ENCODE data around the gene TAF4B.
A peak's percentile ranks its signal among the peaks of the same experiment; 100 is the strongest.

Gene TAF4B

GRCh38 chr18:26386002-26386401 is 159.8 kb downstream of the TAF4B start:
- in situ Hi-C loops (cut with MboI; ENCODE audit: low sequenced_read_pairs), result no loop called here
- H3K4me1 ChIP-seq, result peaks cover 2% of the 10 kb centered on the region; the same call in 1 of the 2 replicates
- peaks cover 5% of the 10 kb centered on the region for H3K36me3 ChIP-seq (replicated peaks)
- H3K27me3 ChIP-seq (ENCODE audit: low read depth), result no peaks in the 10 kb centered on the region
- no peak overlapping the region for H3K4me3 ChIP-seq
- H3K9me3 ChIP-seq, result no peaks in the 10 kb centered on the region
- no peak for DNase-seq (ENCODE audit: low spot score in 2 of 2)

GRCh38 chr18:26386441-26386840 is 160.2 kb downstream of the TAF4B start:
- no peak for DNase-seq (ENCODE audit: low spot score in 2 of 2)
- Histone ChIP-seq H3K4me3 (no peak overlapping the region), H3K9me3 (no peaks in the 10 kb centered on the region), H3K36me3 (replicated peaks) (peaks cover 5% of the 10 kb centered on the region), H3K4me1 (peaks cover 2% of the 10 kb centered on the region; the same call in 1 of the 2 replicates), H3K27me3 (ENCODE audit: low read depth) (no peaks in the 10 kb centered on the region)
- in situ Hi-C loops (cut with MboI; ENCODE audit: low sequenced_read_pairs), result no loop called here

- no peak overlapping the region for H3K4me3 ChIP-seq
- H3K4me1 ChIP-seq, result no peaks in the 10 kb centered on the region
- in situ Hi-C loops (cut with MboI; ENCODE audit: low sequenced_read_pairs), result no loop called here
- H3K27me3 ChIP-seq (ENCODE audit: low read depth), result no peaks in the 10 kb centered on the region
- DNase-seq (ENCODE audit: low spot score in 2 of 2), result no peak
- peaks cover 5% of the 10 kb centered on the region for H3K36me3 ChIP-seq (replicated peaks)
- H3K9me3 ChIP-seq, result no peaks in the 10 kb centered on the region
These were observed 167.9 kb downstream of the TAF4B start for GRCh38 chr18:26394047-26394654.

DNA sequence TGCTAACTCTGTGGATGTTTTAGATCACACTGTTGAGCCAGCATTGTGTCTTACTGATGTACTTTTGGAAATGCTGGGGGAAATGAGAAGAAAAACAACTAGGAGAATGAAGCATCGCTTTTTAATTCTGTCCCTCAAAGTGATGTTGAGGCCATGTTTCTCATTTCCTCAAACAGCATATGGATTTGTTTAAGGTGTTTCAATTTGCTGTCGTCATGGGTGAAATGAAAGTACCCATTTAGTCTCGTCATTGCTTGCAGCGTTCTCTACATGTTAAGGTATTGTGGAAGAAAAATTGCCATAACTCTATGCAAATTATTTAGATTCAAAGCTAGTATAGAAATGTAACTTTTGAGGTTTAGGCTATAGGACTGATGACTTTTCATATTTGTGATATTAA is 170.8 kb downstream of the TAF4B start:
- H3K27me3 ChIP-seq (ENCODE audit: low read depth), result no peaks in the 10 kb centered on the region
- no peak overlapping the region for H3K4me3 ChIP-seq
- H3K4me1 ChIP-seq, result no peaks in the 10 kb centered on the region
- no peaks in the 10 kb centered on the region for H3K36me3 ChIP-seq (replicated peaks)
- no peak for DNase-seq (ENCODE audit: low spot score in 2 of 2)
- no peaks in the 10 kb centered on the region for H3K9me3 ChIP-seq
- in situ Hi-C loops (cut with MboI; ENCODE audit: low sequenced_read_pairs), result no loop called here

DNA sequence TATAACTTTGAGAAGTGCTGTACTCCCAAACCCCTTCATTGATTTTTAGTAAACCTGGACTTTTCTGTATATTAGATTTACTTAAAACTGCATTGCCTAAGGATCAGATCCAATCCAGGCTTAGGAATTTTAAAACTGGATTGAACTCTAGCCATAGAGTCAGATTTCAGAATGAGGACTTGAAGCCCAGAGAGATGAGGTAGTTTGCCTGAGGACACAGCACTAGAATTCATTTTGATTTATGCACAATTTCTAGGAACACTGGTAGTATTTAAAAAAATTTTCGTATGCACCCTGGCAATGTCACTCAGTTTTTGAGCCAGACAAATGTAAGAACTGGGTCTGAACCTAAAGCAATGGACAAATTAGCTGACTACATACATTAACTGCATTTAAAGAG is 177.2 kb downstream of the TAF4B start:
- Histone ChIP-seq H3K9me3 (no peaks in the 10 kb centered on the region), H3K27me3 (ENCODE audit: low read depth) (no peaks in the 10 kb centered on the region), H3K4me1 (no peaks in the 10 kb centered on the region), H3K4me3 (no peak overlapping the region), H3K36me3 (replicated peaks) (no peaks in the 10 kb centered on the region)
- in situ Hi-C loops (cut with MboI; ENCODE audit: low sequenced_read_pairs), result no loop called here
- DNase-seq (ENCODE audit: low spot score in 2 of 2), result no peak

DNA sequence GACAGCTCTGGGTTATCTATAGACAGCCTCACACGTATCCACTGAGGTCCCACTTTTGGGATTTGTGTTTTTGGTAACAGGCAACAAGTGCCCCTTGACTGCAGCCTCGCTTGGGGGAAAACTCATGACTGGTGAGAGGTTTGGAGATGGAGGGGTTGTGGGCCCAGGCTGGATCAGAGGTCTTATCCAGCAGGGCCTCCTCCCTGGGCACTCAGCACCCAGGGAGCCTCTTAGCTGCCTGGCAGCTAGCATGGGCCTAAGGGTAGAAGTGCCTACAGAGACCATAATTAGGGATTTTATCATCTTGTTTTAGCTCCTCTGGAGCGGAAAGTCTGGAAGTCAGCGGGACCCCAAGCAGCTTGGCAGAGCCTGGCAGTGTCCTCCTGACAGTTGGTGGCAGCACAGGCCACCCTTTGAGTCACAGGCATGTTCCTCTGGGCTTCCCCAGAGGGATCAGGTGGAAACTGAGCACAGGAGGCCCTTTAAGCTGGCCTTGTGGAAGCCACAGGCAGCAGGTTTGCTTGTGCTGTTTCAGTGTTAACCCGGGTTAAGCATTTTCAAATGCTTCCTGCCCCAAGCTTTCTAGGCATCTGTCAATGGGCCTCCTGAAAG is 179.1 kb downstream of the TAF4B start:
- no peaks in the 10 kb centered on the region for H3K9me3 ChIP-seq
- peaks cover 8% of the 10 kb centered on the region; the same call in 1 of the 2 replicates for H3K4me1 ChIP-seq
- no peaks in the 10 kb centered on the region for H3K27me3 ChIP-seq (ENCODE audit: low read depth)
- H3K36me3 ChIP-seq (replicated peaks), result no peaks in the 10 kb centered on the region
- in situ Hi-C loops (cut with MboI; ENCODE audit: low sequenced_read_pairs), result no loop called here
- DNase-seq (ENCODE audit: low spot score in 2 of 2), result peak in 1 of 2 experiments; percentile 47
- H3K4me3 ChIP-seq, result no peak overlapping the region

DNA sequence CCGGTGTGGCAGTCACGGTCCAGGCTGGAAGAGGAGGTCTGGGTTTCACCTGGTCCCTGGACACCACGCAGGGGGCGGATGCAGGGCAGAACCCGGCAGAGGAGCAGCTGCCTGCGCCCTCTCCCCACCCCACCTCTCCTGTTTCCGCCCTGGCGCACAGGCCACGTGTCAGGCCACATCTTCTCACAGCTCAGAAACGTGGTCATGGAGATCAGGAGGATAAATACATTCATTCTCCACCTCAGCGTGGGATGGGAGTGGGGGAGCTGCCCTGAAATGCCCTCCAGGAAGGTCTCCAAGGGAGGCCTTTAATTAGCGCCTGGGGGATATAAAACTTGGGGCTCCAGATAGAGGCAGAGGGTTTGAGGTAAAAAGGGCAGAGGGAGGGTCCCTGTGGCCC is 180.1 kb downstream of the TAF4B start:
- H3K4me3 ChIP-seq, result no peak overlapping the region
- no peak for DNase-seq (ENCODE audit: low spot score in 2 of 2)
- H3K4me1 ChIP-seq, result peaks cover 8% of the 10 kb centered on the region; the same call in 1 of the 2 replicates
- no peaks in the 10 kb centered on the region for H3K9me3 ChIP-seq
- no peaks in the 10 kb centered on the region for H3K36me3 ChIP-seq (replicated peaks)
- no peaks in the 10 kb centered on the region for H3K27me3 ChIP-seq (ENCODE audit: low read depth)
- in situ Hi-C loops (cut with MboI; ENCODE audit: low sequenced_read_pairs), result no loop called here

- DNase-seq (ENCODE audit: low spot score in 2 of 2), result no peak
- Histone ChIP-seq H3K9me3 (no peaks in the 10 kb centered on the region), H3K27me3 (ENCODE audit: low read depth) (no peaks in the 10 kb centered on the region), H3K36me3 (replicated peaks) (no peaks in the 10 kb centered on the region), H3K4me3 (no peak overlapping the region), H3K4me1 (peaks cover 8% of the 10 kb centered on the region; the same call in 1 of the 2 replicates)
- in situ Hi-C loops (cut with MboI; ENCODE audit: low sequenced_read_pairs), result no loop called here
These were observed 180.7 kb downstream of the TAF4B start for GRCh38 chr18:26406854-26407517.

DNA sequence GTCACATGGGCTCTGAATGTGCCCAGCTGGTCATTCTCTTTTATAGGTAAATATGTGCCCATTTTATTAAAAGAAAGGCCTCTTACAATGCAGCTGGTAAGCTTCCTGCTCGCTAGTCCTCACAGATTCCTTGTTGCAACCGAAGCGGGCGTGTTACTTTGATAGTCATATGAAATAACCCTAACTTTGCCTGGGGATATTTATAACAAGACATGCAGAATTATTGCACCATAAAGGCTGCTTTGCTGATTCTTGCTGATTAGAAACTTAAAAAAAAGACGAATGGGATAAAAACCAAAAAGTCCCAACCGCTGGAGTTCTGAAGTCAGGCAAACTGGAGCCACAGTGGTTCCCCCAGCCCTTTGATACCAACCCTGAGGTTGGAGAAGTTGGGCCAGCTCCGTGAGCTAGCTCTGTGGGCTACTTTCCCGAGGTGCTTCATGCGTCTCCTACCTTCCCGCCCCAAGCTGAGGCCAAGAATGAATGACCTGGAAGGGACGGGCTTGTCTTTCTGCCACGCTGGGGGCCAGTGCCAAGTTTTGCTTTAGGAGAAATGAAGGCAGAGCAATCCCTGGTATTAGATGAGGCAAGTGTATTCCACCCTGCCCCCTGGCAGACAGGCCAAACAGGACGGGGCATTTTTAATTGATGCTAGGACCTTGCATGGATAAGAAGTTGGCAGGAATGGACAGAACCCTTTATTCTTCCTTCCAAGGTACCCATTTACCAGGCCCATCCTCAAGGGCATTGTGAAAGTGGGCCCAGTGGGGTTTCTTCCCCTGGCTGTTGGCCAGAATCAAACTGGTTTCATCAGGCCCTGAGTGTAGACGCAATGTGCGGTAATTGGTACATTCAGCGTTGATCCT is 181.7 kb downstream of the TAF4B start:
- Histone ChIP-seq H3K27me3 (ENCODE audit: low read depth) (no peaks in the 10 kb centered on the region), H3K4me3 (no peak overlapping the region), H3K36me3 (replicated peaks) (no peaks in the 10 kb centered on the region), H3K9me3 (no peaks in the 10 kb centered on the region), H3K4me1 (peaks cover 8% of the 10 kb centered on the region; the same call in 1 of the 2 replicates)
- in situ Hi-C loops (cut with MboI; ENCODE audit: low sequenced_read_pairs), result no loop called here
- DNase-seq (ENCODE audit: low spot score in 2 of 2), result no peak

GRCh38 chr18:26409091-26409490 is 182.8 kb downstream of the TAF4B start:
- Histone ChIP-seq H3K4me1 (peaks cover 8% of the 10 kb centered on the region; the same call in 1 of the 2 replicates), H3K36me3 (replicated peaks) (no peaks in the 10 kb centered on the region), H3K9me3 (no peaks in the 10 kb centered on the region), H3K4me3 (no peak overlapping the region), H3K27me3 (ENCODE audit: low read depth) (no peaks in the 10 kb centered on the region)
- in situ Hi-C loops (cut with MboI; ENCODE audit: low sequenced_read_pairs), result no loop called here
- no peak for DNase-seq (ENCODE audit: low spot score in 2 of 2)

- peak; percentile 22 to 96 for DNase-seq (ENCODE audit: low spot score in 2 of 2)
- no peaks in the 10 kb centered on the region for H3K36me3 ChIP-seq (replicated peaks)
- peaks cover 25% of the 10 kb centered on the region for H3K4me1 ChIP-seq
- H3K9me3 ChIP-seq, result no peaks in the 10 kb centered on the region
- no peaks in the 10 kb centered on the region for H3K27me3 ChIP-seq (ENCODE audit: low read depth)
- no peak overlapping the region for H3K4me3 ChIP-seq
- in situ Hi-C loops (cut with MboI; ENCODE audit: low sequenced_read_pairs), result no loop called here
These were observed 188.7 kb downstream of the TAF4B start for GRCh38 chr18:26414901-26415440.

DNA sequence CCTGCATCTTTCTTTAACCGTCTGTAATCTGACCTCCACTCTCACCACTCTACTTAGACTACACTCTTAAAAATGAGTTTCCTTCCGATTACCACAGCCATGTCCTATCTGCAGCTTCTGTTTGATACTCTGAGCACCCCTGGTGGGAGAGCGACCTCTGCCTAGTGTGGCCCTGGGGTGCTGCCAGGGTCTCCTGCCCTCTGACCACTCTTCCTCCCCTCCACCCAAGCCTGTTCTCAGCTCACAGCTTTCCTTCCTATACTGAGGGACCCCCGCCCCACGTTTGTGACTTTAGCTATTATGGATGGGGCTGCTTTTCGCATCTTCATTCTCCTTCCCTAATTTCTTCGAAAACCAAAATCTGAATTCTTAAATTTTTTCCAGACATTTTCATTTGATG is 189.4 kb downstream of the TAF4B start:
- in situ Hi-C loops (cut with MboI; ENCODE audit: low sequenced_read_pairs), result no loop called here
- no peaks in the 10 kb centered on the region for H3K27me3 ChIP-seq (ENCODE audit: low read depth)
- no peaks in the 10 kb centered on the region for H3K36me3 ChIP-seq (replicated peaks)
- peaks cover 25% of the 10 kb centered on the region for H3K4me1 ChIP-seq
- H3K9me3 ChIP-seq, result no peaks in the 10 kb centered on the region
- H3K4me3 ChIP-seq, result no peak overlapping the region
- peak in 1 of 2 experiments; percentile 18 for DNase-seq (ENCODE audit: low spot score in 2 of 2)

DNA sequence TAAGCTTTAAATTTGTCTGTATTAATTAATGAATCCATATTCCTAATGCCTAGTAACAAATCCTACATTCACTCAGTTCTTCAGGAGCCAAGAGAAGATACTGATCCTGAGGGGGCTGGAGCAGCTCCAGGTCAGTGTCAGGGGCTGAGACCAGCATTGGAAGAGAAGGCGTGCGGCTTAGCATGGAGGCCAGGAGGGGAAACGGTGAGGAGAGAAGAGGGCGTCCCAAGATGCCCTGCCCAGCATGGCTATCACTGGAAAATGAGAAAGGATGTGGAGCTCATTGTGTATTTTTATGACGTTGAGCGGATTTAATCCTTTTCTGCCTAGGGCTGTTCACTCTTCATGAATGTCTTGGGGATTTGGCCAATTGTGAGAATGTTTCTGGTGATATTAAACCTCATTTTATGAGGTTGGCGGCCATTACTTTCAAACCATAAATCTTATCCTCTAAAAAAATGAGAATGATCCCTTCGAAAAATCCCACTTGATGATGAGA is 190.5 kb downstream of the TAF4B start:
- Histone ChIP-seq H3K4me3 (no peak overlapping the region), H3K9me3 (no peaks in the 10 kb centered on the region), H3K4me1 (peaks cover 25% of the 10 kb centered on the region), H3K36me3 (replicated peaks) (no peaks in the 10 kb centered on the region), H3K27me3 (ENCODE audit: low read depth) (no peaks in the 10 kb centered on the region)
- in situ Hi-C loops (cut with MboI; ENCODE audit: low sequenced_read_pairs), result no loop called here
- peak; percentile 84 to 95 for DNase-seq (ENCODE audit: low spot score in 2 of 2)
